ENCODE results near the gene IQUB.
"Not testable (repeated sequence)": the region's sequence is repeated elsewhere in the genome, so short reads cannot be mapped to it uniquely, and the experiment has no call there.

Gene IQUB

GRCh38 chr7:123534383-123535260 lies at the start of gene IQUB:
Gene IQUB, minus strand, starts transcription at chr7:123534595. Its CDS starts 22,255 bp downstream, at chr7:123512340.
- DNase-seq, result peak; percentile 72 to 100 (median 98)

- DNase-seq, result no peak
Measured at GRCh38 chr7:123583821-123584220, 49.4 kb upstream of the IQUB start.

- DNase-seq, result no peak
Measured at GRCh38 chr7:123581162-123581459, 46.7 kb upstream of the IQUB start.

- DNase-seq, result no peak
Measured at GRCh38 chr7:123580406-123581161, 46.2 kb upstream of the IQUB start.

- DNase-seq, result no peak
Measured at GRCh38 chr7:123579416-123579815, 45.0 kb upstream of the IQUB start.

GRCh38 chr7:123573896-123574467 lies 39.6 kb upstream of the IQUB start:
- DNase-seq, result no peak

GRCh38 chr7:123573341-123573740 lies 38.9 kb upstream of the IQUB start:
- no peak for DNase-seq

- DNase-seq, result no peak
Measured at GRCh38 chr7:123571684-123572083, 37.3 kb upstream of the IQUB start.

GRCh38 chr7:123571187-123571586 lies 36.8 kb upstream of the IQUB start:
- no peak for DNase-seq

GRCh38 chr7:123570390-123571182 lies 36.2 kb upstream of the IQUB start:
- DNase-seq, result no peak

- no peak for DNase-seq
Measured at GRCh38 chr7:123569352-123570010, 35.1 kb upstream of the IQUB start.

- no peak for DNase-seq
Measured at GRCh38 chr7:123562121-123562520, 27.7 kb upstream of the IQUB start.

GRCh38 chr7:123558289-123558874 lies 24.0 kb upstream of the IQUB start:
- DNase-seq, result no peak

- DNase-seq, result peak; percentile 49 to 99 (median 97)
Measured at GRCh38 chr7:123557398-123558288, 23.2 kb upstream of the IQUB start, which contains the start of gene NDUFA5. Gene NDUFA5, minus strand, starts transcription at chr7:123557818. Its CDS starts 23 bp downstream, at chr7:123557795.

GRCh38 chr7:123557016-123557397 lies 22.6 kb upstream of the IQUB start:
- no peak for DNase-seq

GRCh38 chr7:123555484-123555883 lies 21.1 kb upstream of the IQUB start:
- no peak for DNase-seq

GRCh38 chr7:123553159-123553558 lies 18.8 kb upstream of the IQUB start:
- DNase-seq, result no peak

- no peak for DNase-seq
Measured at GRCh38 chr7:123552641-123553040, 18.2 kb upstream of the IQUB start.

GRCh38 chr7:123552134-123552533 lies 17.7 kb upstream of the IQUB start:
- not testable (repeated sequence) for DNase-seq

Measured in nucleus accumbens (tissue), 56 donors.